HG03064 (cell line): ENCODE data around the gene C14orf93.
"Not testable (repeated sequence)": the region's sequence is repeated elsewhere in the genome, so short reads cannot be mapped to it uniquely, and the experiment has no call there.

Experiments
- ATAC-seq: cut with Tn5 transposase; IDR thresholded peaks from one replicate; pipeline ENCODE4 v1.9.1; 2021; ENCODE audit warnings: low read depth; ENCODE audit not compliant: unreplicated experiment

The C14orf93 gene

DNA sequence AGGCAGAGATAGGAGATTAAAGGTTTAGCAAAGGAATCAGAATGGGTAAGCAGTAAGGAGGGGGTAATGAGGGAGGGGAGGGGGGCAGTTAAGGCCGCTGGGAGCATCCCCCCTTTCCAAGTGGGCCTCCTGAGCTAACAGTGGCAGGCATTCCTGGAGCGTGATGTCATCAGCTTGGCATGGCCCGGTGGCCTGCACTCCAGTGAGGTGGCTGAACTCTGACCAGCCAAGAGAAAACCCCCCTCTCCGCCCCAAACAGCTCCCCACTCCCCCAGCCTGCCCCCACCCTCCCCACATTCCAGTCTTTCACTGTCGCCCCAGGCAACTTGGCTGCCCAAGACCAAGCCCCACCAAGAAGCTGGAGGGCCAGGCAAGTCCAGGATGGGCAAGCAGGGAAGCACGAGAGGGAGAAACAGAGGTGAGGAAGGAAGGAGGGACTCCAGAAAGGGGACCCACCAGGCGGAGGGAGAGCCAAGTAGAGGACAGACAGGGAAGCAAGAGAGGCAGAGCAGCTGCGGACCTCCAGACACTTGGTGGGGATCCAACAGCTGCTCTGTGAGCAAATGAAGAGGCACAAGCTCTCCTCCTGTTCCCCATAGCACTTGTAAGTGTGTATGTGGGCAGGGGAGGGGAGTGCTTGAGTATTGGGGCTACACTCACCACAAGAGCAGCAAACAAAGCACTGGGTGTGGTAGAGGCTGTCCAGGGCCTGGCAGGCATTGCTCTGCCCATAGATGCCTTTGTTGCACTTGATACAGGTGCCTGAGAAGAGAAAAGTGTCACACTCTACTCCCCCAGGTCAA is 32.1 kb downstream of the C14orf93 start:
- ATAC-seq = no peak

DNA sequence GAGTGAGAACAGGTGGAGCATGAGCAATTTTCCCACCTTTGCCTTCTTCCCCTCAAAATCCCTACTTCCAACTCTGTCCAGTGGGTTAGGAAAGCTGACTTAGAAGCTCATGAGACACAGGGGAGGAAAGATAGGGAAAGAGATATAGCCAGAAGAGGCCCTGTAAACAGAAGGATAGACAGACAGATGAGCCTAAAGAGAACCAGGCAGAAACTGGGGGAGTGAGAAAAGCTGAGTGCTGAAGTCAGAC is 32.6 kb downstream of the C14orf93 start:
- ATAC-seq = no peak

GRCh38 chr14:22976620-22977433 is 33.1 kb downstream of the C14orf93 start:
- no peak for ATAC-seq

DNA sequence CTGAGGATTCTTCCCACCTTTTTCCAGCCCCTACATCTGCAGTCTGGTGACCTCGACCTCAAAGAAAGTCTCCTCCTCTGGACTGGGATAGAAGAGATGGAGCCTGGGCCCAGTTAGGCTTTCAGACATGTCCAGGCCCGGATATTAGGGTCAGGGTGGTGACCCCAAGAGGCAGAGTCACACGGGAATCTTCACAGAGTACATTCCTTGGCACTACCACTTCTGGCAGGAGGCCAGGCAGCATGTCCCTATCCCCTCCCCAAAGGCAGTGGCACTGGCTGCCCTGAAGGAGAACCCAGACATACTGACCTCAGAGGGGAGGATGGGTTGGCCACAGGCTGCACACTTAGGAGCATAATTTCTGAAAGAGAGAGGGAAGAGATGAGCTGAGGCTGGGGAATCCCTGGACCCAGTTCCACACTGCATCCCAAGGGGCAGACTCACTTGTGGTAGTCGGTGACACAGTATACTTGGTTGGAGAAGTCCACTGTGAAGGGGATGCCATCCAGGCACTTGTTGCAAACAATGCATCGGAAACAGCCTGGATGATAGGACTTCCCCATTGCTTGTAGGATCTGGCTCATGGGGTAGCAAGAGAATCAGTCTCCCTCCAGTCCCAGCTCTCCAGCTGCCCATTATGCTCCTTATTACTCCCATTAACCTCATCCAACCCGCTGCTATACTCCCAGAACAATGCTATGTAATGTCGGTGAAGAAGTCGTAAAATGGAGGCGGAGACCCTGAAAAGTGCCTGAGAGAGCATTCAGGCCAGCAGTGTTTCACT is 35.2 kb downstream of the C14orf93 start:
- no peak for ATAC-seq

GRCh38 chr14:22973217-22974032 is 36.5 kb downstream of the C14orf93 start:
- ATAC-seq = no peak

DNA sequence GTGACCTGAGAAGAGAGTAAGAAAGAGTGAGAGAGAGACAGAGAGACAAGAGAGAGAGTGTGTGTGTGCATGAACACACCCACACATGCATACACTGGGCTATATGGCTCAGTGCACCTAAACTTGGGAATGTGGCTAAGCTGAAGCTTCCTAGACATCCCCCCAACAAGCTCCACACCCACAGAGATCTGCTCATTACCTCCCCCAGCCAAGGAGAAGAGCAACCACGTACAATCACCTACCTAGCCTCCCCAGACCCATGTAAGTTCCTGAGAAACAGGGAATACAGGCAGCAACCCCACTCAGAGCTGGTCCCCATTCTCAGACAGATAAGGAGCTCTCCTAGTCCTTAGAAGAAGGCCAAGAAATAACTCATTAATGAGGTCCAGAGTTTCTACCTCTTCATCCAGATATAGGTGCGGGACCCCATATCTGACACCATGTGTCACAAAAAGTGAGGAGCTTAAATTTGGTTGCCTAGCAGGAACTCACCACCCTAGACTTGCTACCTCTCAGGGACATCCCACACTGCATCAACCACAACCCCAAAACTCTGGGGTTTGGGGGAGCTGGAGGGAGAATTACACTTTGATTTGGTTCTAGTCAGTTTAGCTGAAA is 37.5 kb downstream of the C14orf93 start:
- no peak for ATAC-seq

DNA sequence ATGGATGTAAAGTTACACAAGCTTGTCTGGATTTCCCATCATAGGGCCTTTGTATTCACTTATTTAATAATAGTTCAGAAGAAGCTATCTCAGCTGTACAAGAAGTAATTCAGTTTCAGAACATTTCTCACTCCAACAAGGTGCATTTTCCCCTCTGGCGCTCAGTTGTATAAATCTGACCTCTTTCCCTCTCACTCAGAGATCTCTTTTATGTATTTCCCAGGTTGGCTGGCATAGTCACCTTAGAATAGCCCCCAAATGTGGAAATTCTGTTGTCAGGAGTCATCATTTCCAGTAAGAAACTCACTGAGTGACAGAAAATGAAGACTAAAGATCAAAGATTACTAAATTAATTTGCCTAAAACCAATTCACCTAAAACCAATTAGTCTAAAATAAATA is 38.8 kb downstream of the C14orf93 start:
- no peak for ATAC-seq

GRCh38 chr14:22966783-22967269 is 43.1 kb downstream of the C14orf93 start:
- no peak for ATAC-seq

- not testable (repeated sequence) for ATAC-seq
These were observed 43.8 kb downstream of the C14orf93 start for GRCh38 chr14:22965916-22966782.

DNA sequence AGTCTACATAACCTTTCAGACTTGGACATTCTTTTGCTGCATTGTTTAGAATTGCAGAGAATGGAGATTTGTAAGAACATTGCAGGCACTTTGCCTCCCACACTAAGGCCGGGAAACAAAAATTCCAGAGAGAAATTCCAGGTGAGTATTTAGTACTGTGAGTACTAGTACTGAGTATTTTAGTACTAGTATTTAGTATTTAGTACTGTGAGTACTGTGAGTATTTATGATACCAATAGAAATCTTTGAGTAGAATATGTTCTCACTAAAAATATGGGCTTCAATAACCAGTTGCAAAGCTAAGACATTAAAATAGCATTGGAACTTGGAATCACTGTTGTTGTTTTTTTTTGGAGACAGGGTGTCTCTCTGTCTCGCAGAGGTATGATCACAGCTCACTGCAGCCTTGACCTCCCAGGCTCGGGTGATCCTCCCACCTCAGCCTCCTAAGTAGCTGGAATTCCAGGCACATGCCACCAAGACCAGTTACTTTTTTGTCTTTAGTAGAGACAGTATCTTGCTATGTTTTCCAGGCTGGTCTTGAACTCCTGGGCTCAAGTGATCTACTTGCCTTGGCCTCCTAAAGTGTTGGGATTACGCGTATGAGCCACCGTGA is 47.8 kb downstream of the C14orf93 start:
- no peak for ATAC-seq

GRCh38 chr14:22955702-22956569 is 54.0 kb downstream of the C14orf93 start:
- no peak for ATAC-seq

GRCh38 chr14:22952418-22952817 is 57.5 kb downstream of the C14orf93 start:
- no peak for ATAC-seq

- ATAC-seq = not testable (repeated sequence)
These were observed 58.1 kb downstream of the C14orf93 start for GRCh38 chr14:22951795-22952194.

DNA sequence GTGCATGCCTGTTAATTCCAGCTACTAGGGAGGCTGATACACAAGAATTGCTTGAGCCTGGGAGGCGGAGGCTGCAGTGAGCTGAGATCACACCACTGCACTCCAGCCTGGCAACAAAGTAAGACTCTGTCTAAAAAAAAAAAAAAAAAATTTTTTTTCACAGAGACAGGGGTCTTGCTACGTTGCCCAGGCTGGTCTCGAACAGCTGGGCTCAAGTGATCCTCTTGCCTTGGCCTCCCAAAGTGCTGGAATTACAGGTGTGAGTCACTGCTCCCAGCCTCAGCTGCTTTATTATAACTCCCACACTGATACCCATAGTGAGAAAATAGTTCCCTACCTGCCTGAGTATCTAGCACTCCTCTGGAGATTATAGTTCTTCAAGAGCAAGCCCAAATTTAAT is 64.3 kb downstream of the C14orf93 start:
- ATAC-seq = no peak

- ATAC-seq = no peak
These were observed 70.3 kb downstream of the C14orf93 start for GRCh38 chr14:22939684-22940083.
